Activated CD8-positive, alpha-beta memory T cell treated with anti-CD3 and anti-CD28 coated beads for 1 hour (primary cell): ENCODE measurements around the gene CCDC92.

Experiments used
- DNase-seq, 2 donors: peaks; one replicate each; pipeline ENCODE4 v3.0.0-alpha.2; 2020; ENCODE audit warnings: low read depth in 1 of 2; ENCODE audit errors: extremely low read depth in 1 of 2

The CCDC92 gene

GRCh38 chr12:124002021-124002644, 29.5 kb upstream of the CCDC92 start:
- DNase-seq, result no peak

- no peak for DNase-seq
Observed at GRCh38 chr12:124001343-124001742, 28.7 kb upstream of the CCDC92 start.

- DNase-seq, result no peak
Observed at GRCh38 chr12:124000111-124000510, 27.5 kb upstream of the CCDC92 start.

GRCh38 chr12:123998991-123999359, 26.3 kb upstream of the CCDC92 start:
- no peak for DNase-seq

- DNase-seq, result no peak
Observed at GRCh38 chr12:123998344-123998990, 25.8 kb upstream of the CCDC92 start.

- DNase-seq, result no peak
Observed at GRCh38 chr12:123997908-123998307, 25.3 kb upstream of the CCDC92 start.

- no peak for DNase-seq
Observed at GRCh38 chr12:123997033-123997822, 24.6 kb upstream of the CCDC92 start.

- DNase-seq, result no peak
Observed at GRCh38 chr12:123996581-123996980, 23.9 kb upstream of the CCDC92 start.

- DNase-seq, result no peak
Observed at GRCh38 chr12:123995023-123995748, 22.6 kb upstream of the CCDC92 start.

- no peak for DNase-seq
Observed at GRCh38 chr12:123992118-123992825, 19.6 kb upstream of the CCDC92 start.

GRCh38 chr12:123991372-123991951, 18.8 kb upstream of the CCDC92 start:
- no peak for DNase-seq

- no peak for DNase-seq
Observed at GRCh38 chr12:123990511-123990910, 17.9 kb upstream of the CCDC92 start.

GRCh38 chr12:123989753-123990152, 17.1 kb upstream of the CCDC92 start:
- no peak for DNase-seq

GRCh38 chr12:123989168-123989567, 16.5 kb upstream of the CCDC92 start:
- no peak for DNase-seq

- DNase-seq, result no peak
Observed at GRCh38 chr12:123987022-123987421, 14.4 kb upstream of the CCDC92 start.

GRCh38 chr12:123986374-123986965, 13.8 kb upstream of the CCDC92 start:
- no peak for DNase-seq

GRCh38 chr12:123984903-123985302, 12.3 kb upstream of the CCDC92 start:
- no peak for DNase-seq

GRCh38 chr12:123983822-123984485, 11.3 kb upstream of the CCDC92 start:
- DNase-seq, result peak in 1 of 2 donors; percentile 6

- DNase-seq, result no peak
Observed at GRCh38 chr12:123982269-123982668, 9.6 kb upstream of the CCDC92 start.
